ENCODE measurements around the gene HK3. TPM values are rescaled to one million over a fixed set of nuclear protein-coding genes. Genes with fewer than 3 reads are reported as not detected.

Gene HK3
- total and polyA plus RNA-seq, 2 of the 8 experiments (the other 6 are each of a cell fraction or from before 2014, with no cell fraction given) = not detected

DNA sequence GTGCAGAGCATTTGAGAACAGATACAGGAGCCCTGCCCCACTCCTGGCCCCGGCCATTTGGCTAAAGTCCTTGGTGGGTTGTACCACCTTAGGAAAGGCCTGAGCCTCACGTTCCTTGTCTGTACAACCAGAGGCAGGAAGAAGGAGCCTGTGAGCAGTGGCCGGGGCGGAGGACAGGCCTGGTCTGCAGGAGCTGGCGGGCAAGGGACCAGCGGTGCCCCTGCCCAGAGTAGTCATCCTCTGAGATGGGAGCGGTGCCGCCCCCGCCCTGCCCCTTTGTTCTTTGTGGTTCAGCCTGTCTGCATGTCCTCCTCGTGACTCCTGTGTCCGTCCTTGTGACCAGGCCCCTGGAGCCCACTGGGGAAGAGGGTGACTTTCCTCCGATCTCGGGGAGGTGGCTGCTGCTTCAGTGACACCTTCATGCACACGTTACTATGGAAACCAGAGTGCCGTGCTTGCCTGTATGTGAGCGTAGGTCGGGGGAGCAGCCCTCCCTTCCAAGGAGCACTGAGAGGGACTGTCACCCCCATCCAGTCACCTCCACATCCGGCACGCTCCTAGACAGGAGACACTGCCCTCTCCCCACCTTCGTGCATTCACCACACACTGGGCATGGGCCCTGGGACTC, 45.9 kb downstream of the HK3 start:
- Histone ChIP-seq H3K27ac (ENCODE audit: low read depth, low read length) (no peak overlapping the region), H3K23me2 (ENCODE audit: low read depth, low read length) (no peaks in the 10 kb centered on the region), H3K23ac (ENCODE audit: insufficient read length) (no peak overlapping the region), H3K4ac (replicated peaks; ENCODE audit: insufficient read length, low read depth, low read length) (no peak overlapping the region), H2BK15ac (ENCODE audit: low read length) (0 out of 2 replicates have a peak overlapping the region, but pooled peaks have one; percentile 8), H2BK12ac (ENCODE audit: low read depth, low read length) (no peak overlapping the region), H3K56ac (replicated peaks; ENCODE audit: insufficient read length, low read depth, low read length) (no peak overlapping the region), H2AK5ac (ENCODE audit: low read depth, low read length) (no peak overlapping the region), H3K36me3 (ENCODE audit: control insufficient read depth in 2 of 4, insufficient read depth in 4 of 4, low read length in 3 of 4) (no peaks in the 10 kb centered on the region), H4K8ac (ENCODE audit: extremely low read depth, insufficient read depth, low read length) (no peak overlapping the region), H2BK120ac (replicated peaks; ENCODE audit: low read depth, low read length) (no peak overlapping the region), H3K18ac (ENCODE audit: extremely low read depth, low read length) (no peak overlapping the region), H3K79me1 (ENCODE audit: low read depth, low read length) (no peaks in the 10 kb centered on the region), H3K27me3 (replicated peaks in 1 of 4; ENCODE audit: control insufficient read depth in 3 of 4, extremely low read depth in 1 of 4, insufficient read depth in 3 of 4, low read length in 3 of 4) (no peaks in the 10 kb centered on the region), H4K91ac (replicated peaks; ENCODE audit: insufficient read length, low read length) (no peak overlapping the region), H2AFZ (ENCODE audit: low read length) (no peak overlapping the region), H3K4me3 (ENCODE audit: extremely low read depth in 1 of 4, insufficient read depth in 2 of 4, low read depth in 3 of 4, low read length in 4 of 4) (no peak overlapping the region), H3K79me2 (ENCODE audit: control insufficient read depth in 1 of 2, insufficient read depth in 2 of 2, low read length in 2 of 2) (no peaks in the 10 kb centered on the region), H3K9ac (replicated peaks in 1 of 4; ENCODE audit: extremely low read depth in 1 of 4, low read depth in 3 of 4, low read length in 3 of 4) (no peak overlapping the region), H2BK5ac (ENCODE audit: low read depth, low read length) (peak overlapping the region; percentile 52; the same call in 1 of the 2 replicates), H4K5ac (ENCODE audit: insufficient read length, low read depth, low read length) (no peak overlapping the region), H3K4me1 (replicated peaks in 1 of 4; ENCODE audit: control insufficient read depth in 3 of 4, insufficient read depth in 4 of 4, low read length in 3 of 4) (no peaks in the 10 kb centered on the region), H3K14ac (ENCODE audit: insufficient read length) (no peak overlapping the region), H2BK20ac (ENCODE audit: low read length) (no peak overlapping the region), H3K9me3 (ENCODE audit: insufficient read depth in 2 of 2, low read depth in 1 of 2, low read length in 1 of 2) (no peaks in the 10 kb centered on the region), H4K20me1 (replicated peaks in 1 of 2; ENCODE audit: control insufficient read depth in 1 of 2, insufficient read depth in 2 of 2, low read length in 2 of 2) (peaks cover 1 to 5% of the 10 kb centered on the region in 2 experiments), H3K4me2 (ENCODE audit: insufficient read depth in 1 of 2, low read depth in 2 of 2, low read length in 2 of 2) (no peak overlapping the region)
- ChIA-PET CTCF (ENCODE audit: partially characterized antibody) (interaction anchor here (1.0 to 2.2 kb wide), 4 partner anchors 10 to 40 kb away, joined by 3 to 8 read pairs (median 4); no protein-coding TSS in a partner anchor), POLR2A (ENCODE audit: partially characterized antibody) (interaction anchor here (1.5 kb wide), 1 partner anchor 10 kb away, joined by 5 read pairs; no protein-coding TSS in a partner anchor)
- DNase-seq (ENCODE audit: low read depth in 1 of 2, low spot score in 2 of 2) = no peak
- 90% methylated on average over 20 of the region's 20 CpGs; no CpG with 5 or more reads in 1 of the 2 experiments for WGBS, 2 experiments (ENCODE audit: extremely low coverage in 1 of 2, insufficient coverage in 1 of 2, insufficient read length in 1 of 2, insufficient replicate concordance in 2 of 2, low coverage in 1 of 2, low lambda C conversion rate in 2 of 2, missing lambda C conversion rate in 1 of 2)
- FAIRE-seq = no peak
- TF ChIP-seq RAD21 (IDR thresholded peaks at IDR 0.05 in 1 of 2, conservative IDR thresholded peaks at IDR 0.05 in 1 of 2; ENCODE audit: low read depth in 2 of 2, low read length in 2 of 2) (no peak), NANOG (IDR thresholded peaks at IDR 0.05; ENCODE audit: insufficient read depth, low read depth, low read length, poor library complexity, severe bottlenecking) (no peak), CBX8 (IDR thresholded peaks at IDR 0.05; ENCODE audit: borderline replicate concordance, low read depth, low read length) (no peak), RFX5 (IDR thresholded peaks at IDR 0.05; ENCODE audit: borderline replicate concordance, low read depth, low read length) (no peak), CHD1 (IDR thresholded peaks at IDR 0.05; ENCODE audit: low read depth, low read length) (no peak), GTF2F1 (IDR thresholded peaks at IDR 0.05; ENCODE audit: borderline replicate concordance, low read depth, low read length) (no peak), SRF (IDR thresholded peaks at IDR 0.05; ENCODE audit: low read depth, low read length) (no peak), YY1 (IDR thresholded peaks at IDR 0.05; ENCODE audit: low read depth, low read length) (no peak), SP2 (IDR thresholded peaks at IDR 0.05; ENCODE audit: low read length) (no peak), CHD2 (IDR thresholded peaks at IDR 0.05; ENCODE audit: low read length) (no peak)

Measured in H1 (cell line).